Fibroblast of skin of left quadriceps (primary cell): ENCODE measurements around the gene SHROOM2.

Experiments used
- DNase-seq, 2 experiments: peaks; one replicate each; pipeline ENCODE4 v3.0.0-alpha.2; 2013; ENCODE audit warnings: low read depth in 2 of 2

Gene SHROOM2

DNA sequence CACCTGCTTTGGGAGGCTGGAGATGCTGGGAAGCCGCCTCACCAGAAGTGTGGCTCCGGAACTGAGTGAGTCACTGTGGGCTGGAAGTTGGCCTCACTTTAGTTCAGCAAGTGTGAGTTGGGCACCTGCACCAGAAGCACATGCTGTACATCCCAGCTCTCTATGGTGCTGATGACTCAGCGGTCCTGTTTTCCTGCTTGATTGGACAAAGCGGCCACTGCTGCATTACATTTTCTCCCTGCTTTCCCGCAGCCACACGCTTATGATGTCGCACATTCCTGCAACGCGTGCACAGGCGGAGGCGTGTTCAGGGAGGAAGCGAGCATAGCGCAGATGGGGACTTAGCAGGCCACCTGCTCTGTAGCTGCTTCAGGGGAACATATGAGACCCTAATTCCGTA lies 154.2 kb downstream of the SHROOM2 start:
- no peak for DNase-seq

- DNase-seq = no peak
Observed at GRCh38 chrX:9942086-9942485, 155.9 kb downstream of the SHROOM2 start.

GRCh38 chrX:9943420-9943819 lies 157.2 kb downstream of the SHROOM2 start:
- no peak for DNase-seq

GRCh38 chrX:9947131-9947794 lies 161.0 kb downstream of the SHROOM2 start:
- no peak for DNase-seq

- no peak for DNase-seq
Observed at GRCh38 chrX:9948406-9948805, 162.2 kb downstream of the SHROOM2 start.

DNA sequence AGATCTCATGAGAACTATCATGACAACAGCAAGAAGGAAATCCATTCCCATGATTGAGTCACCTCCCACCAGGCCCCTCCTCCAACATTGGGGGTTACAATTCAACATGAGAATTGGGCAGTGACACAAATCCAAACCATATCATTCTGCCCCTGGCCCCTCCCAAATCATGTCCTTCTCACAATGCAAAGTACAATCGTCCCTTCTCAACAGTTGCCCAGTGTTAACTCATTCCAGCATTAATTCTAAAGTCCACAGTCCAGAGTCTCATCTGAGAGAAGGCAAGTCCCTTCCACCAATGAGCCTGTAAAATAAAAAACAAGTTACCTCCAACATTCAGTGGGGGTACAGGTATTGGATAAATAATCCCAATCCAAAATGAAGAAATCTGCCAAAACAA lies 166.1 kb downstream of the SHROOM2 start:
- no peak for DNase-seq

DNA sequence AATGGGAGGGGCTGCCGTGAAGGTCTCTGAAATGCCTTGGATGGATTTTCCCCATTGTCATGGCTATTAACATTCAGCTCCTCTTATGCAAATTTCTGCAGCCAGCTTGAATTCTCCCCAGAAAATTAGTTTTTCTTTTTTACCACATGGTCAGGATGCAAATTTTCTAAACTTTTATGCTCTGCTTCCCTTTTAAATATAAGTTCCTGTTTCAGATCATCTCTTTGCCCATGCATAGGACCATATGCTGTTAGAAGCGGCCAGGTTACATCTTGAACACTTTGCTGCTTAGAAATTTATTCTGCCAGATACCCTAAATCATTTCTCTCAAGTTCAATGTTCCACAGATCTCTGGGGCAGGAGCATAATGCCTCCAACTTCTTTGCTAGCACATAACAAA lies 167.2 kb downstream of the SHROOM2 start:
- no peak for DNase-seq

DNA sequence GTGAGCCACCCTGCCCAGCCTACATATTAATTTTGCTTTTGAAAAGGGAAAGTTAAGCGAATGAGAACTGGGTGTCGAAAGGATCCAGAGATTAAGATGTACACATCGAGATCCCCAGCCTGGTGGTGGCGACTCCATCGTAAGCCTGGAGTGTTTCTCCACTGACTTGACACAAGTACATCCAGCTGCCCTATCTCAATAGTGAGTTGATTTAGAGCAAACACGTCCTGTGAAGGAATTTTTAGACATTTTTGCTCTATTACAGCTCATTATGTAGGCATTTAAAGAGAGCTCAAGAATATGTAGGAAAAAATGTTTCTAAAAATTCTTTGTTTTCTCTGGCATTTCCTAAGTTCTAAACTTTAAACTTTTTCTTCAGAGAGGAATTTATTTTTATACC lies 169.3 kb downstream of the SHROOM2 start:
- peak; percentile 20 to 22 for DNase-seq

DNA sequence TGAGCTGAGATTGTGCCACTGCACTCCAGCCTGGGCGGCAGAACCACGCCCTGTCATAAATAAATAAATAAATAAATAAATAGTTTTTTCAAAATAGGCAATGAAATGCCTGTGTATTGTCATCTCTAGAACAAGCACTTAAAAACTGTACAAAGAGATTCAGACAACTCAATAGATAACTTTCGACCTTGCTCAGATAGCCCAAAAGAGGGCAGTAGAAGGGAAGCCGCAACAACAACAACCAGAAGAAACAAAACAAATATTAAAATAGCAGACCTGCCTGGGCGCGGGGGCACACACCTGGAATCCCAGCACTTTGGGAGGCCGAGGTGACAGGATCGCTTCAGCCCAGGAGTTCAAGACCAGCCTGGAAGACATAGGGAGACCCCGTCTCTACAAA lies 171.5 kb downstream of the SHROOM2 start:
- no peak for DNase-seq

GRCh38 chrX:9958183-9958582 lies 172.0 kb downstream of the SHROOM2 start:
- no peak for DNase-seq

DNA sequence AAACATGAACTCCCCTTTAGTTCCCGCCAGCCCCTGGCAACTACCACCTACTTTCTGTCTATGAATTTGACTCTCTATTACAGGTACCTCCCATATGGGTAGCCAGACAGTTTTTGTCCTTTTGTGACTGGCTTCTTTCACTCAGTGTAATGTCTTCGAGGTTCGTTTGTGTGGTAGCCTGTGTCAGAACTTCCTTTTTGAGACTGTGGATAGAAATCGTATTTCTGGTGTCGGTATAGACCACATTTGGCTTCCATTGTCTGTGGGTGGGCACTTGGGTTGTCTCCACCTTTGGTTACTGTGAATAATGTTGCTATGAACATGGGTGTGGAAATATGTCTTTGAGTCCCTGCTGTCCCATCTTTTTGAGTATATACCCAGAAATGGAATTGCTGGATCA lies 175.5 kb downstream of the SHROOM2 start:
- no peak for DNase-seq

DNA sequence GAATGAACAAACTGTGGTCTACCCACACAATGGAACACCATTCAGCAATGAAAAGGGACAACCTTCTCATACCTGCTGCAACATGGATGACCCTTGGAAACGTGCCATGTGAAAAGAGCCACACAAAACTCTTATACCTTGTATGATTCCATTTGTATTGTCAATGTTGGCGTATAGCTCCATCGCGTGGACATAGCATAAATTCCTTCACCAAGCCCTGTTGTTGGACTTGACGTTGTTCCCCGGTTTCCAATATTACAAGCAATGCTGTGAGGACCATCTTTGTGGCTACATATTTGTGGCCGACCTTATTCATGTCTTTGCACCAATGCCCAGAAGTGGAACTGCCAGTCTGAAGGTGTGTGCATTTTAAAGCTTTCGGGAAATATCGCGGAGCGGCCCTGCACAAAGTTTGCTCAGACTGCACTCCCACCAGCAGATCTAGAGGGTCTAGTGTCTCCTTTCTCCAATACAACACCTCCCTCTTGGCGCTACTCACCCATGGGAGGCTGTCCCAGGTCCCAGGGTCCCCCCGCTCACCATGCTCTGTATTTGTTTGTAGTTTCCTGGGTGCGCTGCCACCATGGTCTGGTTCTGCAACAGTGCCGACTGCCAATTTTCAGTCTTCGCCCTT lies 180.7 kb downstream of the SHROOM2 start, which contains the start of gene CLDN34:
Gene CLDN34, plus strand, starts transcription at position 584 of the 634 bp plus-strand sequence. Its CDS starts 0 bp downstream, at position 584.
- no peak for DNase-seq

- DNase-seq = no peak
Observed at GRCh38 chrX:9977635-9978034, 191.4 kb downstream of the SHROOM2 start.

GRCh38 chrX:9980401-9980800 lies 194.2 kb downstream of the SHROOM2 start:
- no peak for DNase-seq

- no peak for DNase-seq
Observed at GRCh38 chrX:9980927-9981326, 194.7 kb downstream of the SHROOM2 start.

GRCh38 chrX:9983441-9983840 lies 197.2 kb downstream of the SHROOM2 start:
- DNase-seq = no peak

DNA sequence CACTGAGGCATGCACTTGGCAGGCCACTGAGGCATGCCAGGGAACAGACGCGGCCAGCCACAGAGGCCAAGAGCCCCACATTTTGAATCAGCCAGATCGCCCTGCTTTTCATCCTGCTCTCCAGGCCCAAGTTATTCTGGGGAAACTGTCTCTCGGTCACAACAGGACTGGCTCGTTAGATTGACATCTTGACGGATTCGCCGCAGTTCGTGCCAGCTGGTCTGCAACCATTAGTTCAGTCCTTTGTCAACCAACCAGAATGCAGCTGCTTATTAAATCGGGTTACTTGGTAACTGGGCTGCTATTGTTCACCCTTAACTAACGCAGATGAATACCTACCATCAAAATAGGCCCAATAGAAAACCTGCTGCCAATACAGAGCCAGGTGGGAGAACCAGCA lies 197.6 kb downstream of the SHROOM2 start:
- DNase-seq = no peak

- no peak for DNase-seq
Observed at GRCh38 chrX:9988762-9989161, 202.5 kb downstream of the SHROOM2 start.

- DNase-seq = no peak
Observed at GRCh38 chrX:9992061-9992460, 205.8 kb downstream of the SHROOM2 start.

DNA sequence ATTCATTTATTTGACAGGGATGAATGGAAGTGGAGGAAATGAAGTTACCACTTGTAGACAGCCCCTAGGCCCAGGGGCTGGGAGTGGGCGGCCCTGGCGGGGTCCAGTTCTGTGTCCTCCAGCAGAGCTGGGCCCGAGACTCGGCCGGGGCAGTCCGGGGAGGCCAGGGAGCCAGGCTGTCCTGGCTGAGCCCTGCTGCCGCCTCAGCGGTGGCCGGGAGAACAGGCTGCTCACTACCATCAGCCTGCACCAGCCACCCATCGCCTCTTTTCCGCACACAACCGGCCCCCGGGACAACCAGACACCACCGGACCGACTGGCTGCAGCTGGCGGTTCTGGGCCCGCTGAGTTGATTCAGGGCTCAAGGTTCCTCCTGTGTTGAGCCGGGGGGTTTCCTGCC lies 206.5 kb downstream of the SHROOM2 start:
- DNase-seq = no peak

GRCh38 chrX:9995855-9996339 lies 209.7 kb downstream of the SHROOM2 start:
- DNase-seq = peak in 1 of 2 experiments; percentile 40

- DNase-seq = no peak
Observed at GRCh38 chrX:9997041-9997440, 210.8 kb downstream of the SHROOM2 start.

GRCh38 chrX:9997524-9997923 lies 211.3 kb downstream of the SHROOM2 start:
- no peak for DNase-seq
